Muscle layer of colon (tissue), 2 donors: Measurements from ENCODE around the gene RAB11FIP5.

ENCODE experiments used
- H3K27ac ChIP-seq: one replicate; pipeline ENCODE4 v1.7.0; 2013; ENCODE audit warnings: low read depth, mild to moderate bottlenecking, low read length, moderate library complexity
- H3K27me3 ChIP-seq, 2 donors: one replicate each; pipeline ENCODE4 v1.7.0; 2013; ENCODE audit warnings: low read length in 2 of 2, mild to moderate bottlenecking in 2 of 2; ENCODE audit not compliant: insufficient read depth in 2 of 2, control insufficient read depth in 1 of 2
- H3K36me3 ChIP-seq: one replicate; pipeline ENCODE4 v1.7.0; 2013; ENCODE audit warnings: mild to moderate bottlenecking, low read length; ENCODE audit not compliant: insufficient read depth
- H3K4me1 ChIP-seq: one replicate; pipeline ENCODE4 v1.7.0; 2013; ENCODE audit warnings: mild to moderate bottlenecking, low read length; ENCODE audit not compliant: insufficient read depth
- H3K4me3 ChIP-seq, 2 donors: one replicate each; pipeline ENCODE4 v1.7.0; 2013; ENCODE audit warnings: low read length in 2 of 2, low read depth in 1 of 2, mild to moderate bottlenecking in 1 of 2, moderate library complexity in 1 of 2
- H3K9ac ChIP-seq: one replicate; pipeline ENCODE4 v1.7.0; 2013; ENCODE audit warnings: low read length
- H3K9me3 ChIP-seq: one replicate; pipeline ENCODE4 v1.7.0; 2013; ENCODE audit warnings: mild to moderate bottlenecking, low read length
- donor health status: abdominal sarcoma.
- donor health status: Adenocarcinoma of cecum.

Gene RAB11FIP5

GRCh38 chr2:73063472-73063871 lies 49.3 kb downstream of the RAB11FIP5 start:
- Histone ChIP-seq H3K9ac (no peak overlapping the region), H3K4me1 (peaks cover 10% of the 10 kb centered on the region), H3K4me3 (no peak overlapping the region), H3K27me3 (no peaks in the 10 kb centered on the region), H3K9me3 (no peaks in the 10 kb centered on the region), H3K27ac (no peak overlapping the region), H3K36me3 (no peaks in the 10 kb centered on the region)

- Histone ChIP-seq H3K9ac (no peak overlapping the region), H3K4me1 (peaks cover 5% of the 10 kb centered on the region), H3K27me3 (no peaks in the 10 kb centered on the region), H3K36me3 (peaks cover 10% of the 10 kb centered on the region), H3K4me3 (no peak overlapping the region), H3K9me3 (no peaks in the 10 kb centered on the region), H3K27ac (no peak overlapping the region)
Measured at GRCh38 chr2:73059106-73059505, 53.6 kb downstream of the RAB11FIP5 start.

GRCh38 chr2:73054980-73055379 lies 57.8 kb downstream of the RAB11FIP5 start:
- no peak overlapping the region for H3K27ac ChIP-seq
- no peak overlapping the region for H3K4me3 ChIP-seq
- H3K9ac ChIP-seq, result no peak overlapping the region
- peaks cover 8% of the 10 kb centered on the region for H3K4me1 ChIP-seq
- H3K27me3 ChIP-seq, result no peaks in the 10 kb centered on the region
- H3K9me3 ChIP-seq, result no peaks in the 10 kb centered on the region
- H3K36me3 ChIP-seq, result peaks cover 10% of the 10 kb centered on the region

GRCh38 chr2:73053316-73054114 lies 59.2 kb downstream of the RAB11FIP5 start:
- Histone ChIP-seq H3K27me3 (no peaks in the 10 kb centered on the region), H3K4me1 (peaks cover 8% of the 10 kb centered on the region), H3K27ac (no peak overlapping the region), H3K36me3 (peaks cover 10% of the 10 kb centered on the region), H3K4me3 (no peak overlapping the region), H3K9me3 (no peaks in the 10 kb centered on the region), H3K9ac (no peak overlapping the region)

- Histone ChIP-seq H3K4me3 (no peak overlapping the region), H3K9me3 (no peaks in the 10 kb centered on the region), H3K27ac (no peak overlapping the region), H3K4me1 (peaks cover 8% of the 10 kb centered on the region), H3K27me3 (no peaks in the 10 kb centered on the region), H3K9ac (no peak overlapping the region), H3K36me3 (no peaks in the 10 kb centered on the region)
Measured at GRCh38 chr2:73050121-73050545, 62.6 kb downstream of the RAB11FIP5 start.

- Histone ChIP-seq H3K4me3 (no peak overlapping the region), H3K36me3 (peaks cover 6% of the 10 kb centered on the region), H3K4me1 (no peaks in the 10 kb centered on the region), H3K27me3 (no peaks in the 10 kb centered on the region), H3K9ac (no peak overlapping the region), H3K9me3 (no peaks in the 10 kb centered on the region), H3K27ac (no peak overlapping the region)
Measured at GRCh38 chr2:73043929-73044832, 68.6 kb downstream of the RAB11FIP5 start.

- H3K9me3 ChIP-seq, result no peaks in the 10 kb centered on the region
- H3K27me3 ChIP-seq, result no peaks in the 10 kb centered on the region
- H3K4me3 ChIP-seq, result no peak overlapping the region
- no peak overlapping the region for H3K27ac ChIP-seq
- H3K36me3 ChIP-seq, result peaks cover 6% of the 10 kb centered on the region
- H3K9ac ChIP-seq, result no peak overlapping the region
- no peaks in the 10 kb centered on the region for H3K4me1 ChIP-seq
Measured at GRCh38 chr2:73043276-73043675, 69.5 kb downstream of the RAB11FIP5 start.

GRCh38 chr2:73037947-73038585 lies 74.7 kb downstream of the RAB11FIP5 start:
- H3K9me3 ChIP-seq, result no peaks in the 10 kb centered on the region
- H3K36me3 ChIP-seq, result peaks cover 6% of the 10 kb centered on the region
- no peaks in the 10 kb centered on the region for H3K27me3 ChIP-seq
- H3K4me1 ChIP-seq, result no peaks in the 10 kb centered on the region
- H3K9ac ChIP-seq, result no peak overlapping the region
- H3K27ac ChIP-seq, result no peak overlapping the region
- H3K4me3 ChIP-seq, result no peak overlapping the region

GRCh38 chr2:73036766-73037165 lies 76.0 kb downstream of the RAB11FIP5 start:
- no peak overlapping the region for H3K9ac ChIP-seq
- H3K36me3 ChIP-seq, result peaks cover 6% of the 10 kb centered on the region
- no peak overlapping the region for H3K4me3 ChIP-seq
- H3K27me3 ChIP-seq, result no peaks in the 10 kb centered on the region
- H3K9me3 ChIP-seq, result no peaks in the 10 kb centered on the region
- H3K27ac ChIP-seq, result no peak overlapping the region
- H3K4me1 ChIP-seq, result no peaks in the 10 kb centered on the region

- no peaks in the 10 kb centered on the region for H3K4me1 ChIP-seq
- peaks cover 6% of the 10 kb centered on the region for H3K36me3 ChIP-seq
- H3K4me3 ChIP-seq, result no peak overlapping the region
- H3K9ac ChIP-seq, result no peak overlapping the region
- no peaks in the 10 kb centered on the region for H3K9me3 ChIP-seq
- H3K27ac ChIP-seq, result no peak overlapping the region
- no peaks in the 10 kb centered on the region for H3K27me3 ChIP-seq
Measured at GRCh38 chr2:73035899-73036711, 76.6 kb downstream of the RAB11FIP5 start.
